GM23248 (cell line): Measurements from ENCODE around the gene SENP1. TPM values are rescaled to one million over a fixed set of nuclear protein-coding genes. Genes with fewer than 3 reads are reported as not detected.
A peak's percentile ranks its signal among the peaks of the same experiment; 100 is the strongest.

ENCODE experiments used
- DNase-seq: peaks from one replicate; pipeline ENCODE4 v3.0.0-alpha.2; 2015
- H2AFZ ChIP-seq: fragments of 200-600 bp; sonication (generic); 2 replicates; pipeline ENCODE4 v1.6.1; 2016; ENCODE audit warnings: antibody characterized with exemption
- H3F3A ChIP-seq: fragments of 200-600 bp; sonication (generic); 2 replicates; pipeline ENCODE4 v1.6.1; 2016; ENCODE audit warnings: mild to moderate bottlenecking, antibody characterized with exemption, mixed run types; ENCODE audit not compliant: insufficient read depth
- H3K27ac ChIP-seq: fragments of 200-600 bp; sonication (generic); 2 replicates; pipeline ENCODE4 v1.5.1; 2016; ENCODE audit warnings: mild to moderate bottlenecking
- H3K27me3 ChIP-seq: fragments of 200-600 bp; sonication (generic); replicated peaks from 2 replicates; pipeline ENCODE4 v1.6.1; 2016; ENCODE audit warnings: mild to moderate bottlenecking; ENCODE audit not compliant: insufficient read depth
- H3K36me3 ChIP-seq: fragments of 200-600 bp; sonication (generic); 2 replicates; pipeline ENCODE4 v1.6.1; 2016; ENCODE audit warnings: low read depth, mild to moderate bottlenecking
- H3K4me1 ChIP-seq: fragments of 200-600 bp; sonication (generic); 2 replicates; pipeline ENCODE4 v1.6.1; 2016; ENCODE audit warnings: mild to moderate bottlenecking; ENCODE audit not compliant: insufficient read depth
- H3K4me2 ChIP-seq: fragments of 200-600 bp; sonication (generic); one replicate; pipeline ENCODE4 v1.6.1; 2016; ENCODE audit warnings: mild to moderate bottlenecking; ENCODE audit not compliant: unreplicated experiment
- H3K4me3 ChIP-seq: fragments of 200-600 bp; sonication (generic); 2 replicates; pipeline ENCODE4 v1.5.1; 2016; ENCODE audit warnings: mild to moderate bottlenecking
- H3K79me2 ChIP-seq: fragments of 200-600 bp; sonication (generic); 2 replicates; pipeline ENCODE4 v1.6.1; 2016; ENCODE audit warnings: mild to moderate bottlenecking; ENCODE audit not compliant: insufficient read depth
- H3K9ac ChIP-seq: fragments of 200-600 bp; sonication (generic); 2 replicates; pipeline ENCODE4 v1.6.1; 2016; ENCODE audit warnings: mild to moderate bottlenecking
- H3K9me2 ChIP-seq: fragments of 200-600 bp; sonication (generic); 2 replicates; pipeline ENCODE4 v1.6.1; 2016; ENCODE audit warnings: mixed run types, mild to moderate bottlenecking, moderate library complexity; ENCODE audit not compliant: insufficient read depth
- H3K9me3 ChIP-seq: fragments of 200-600 bp; sonication (generic); one replicate; pipeline ENCODE4 v1.6.1; 2017; ENCODE audit warnings: low read depth
- H4K20me1 ChIP-seq: fragments of 200-600 bp; sonication (generic); 2 replicates; pipeline ENCODE4 v1.6.0; 2016; ENCODE audit not compliant: insufficient read depth
- EZH2 ChIP-seq: fragments of 200-600 bp; sonication (generic); IDR thresholded peaks from 2 replicates; pipeline ENCODE4 v1.6.1; 2018; ENCODE audit warnings: antibody characterized with exemption, mild to moderate bottlenecking; ENCODE audit not compliant: insufficient read depth, poor library complexity, severe bottlenecking
- EZH2phosphoT487 ChIP-seq: fragments of 200-600 bp; sonication (generic); IDR thresholded peaks from 2 replicates; pipeline ENCODE4 v1.6.1; 2018; ENCODE audit warnings: antibody characterized with exemption, moderate library complexity, mild to moderate bottlenecking, low read depth; ENCODE audit not compliant: insufficient read depth
- WGBS, 2 experiments: methylation state at CpG; one replicate each; pipeline ENCODE4 v1.1.6; 2015 to 2017; ENCODE audit warnings: low lambda C conversion rate in 2 of 2, low coverage in 1 of 2; ENCODE audit errors: missing lambda C conversion rate in 2 of 2; 5-methylcytosine and 5-hydroxymethylcytosine counted together
- in situ Hi-C: fragments of 300-500 bp; cut with MboI; formaldehyde crosslinking; loops from 2 replicates; pipeline ENCODE4 v1.15.0; 2020
- polyA plus RNA-seq: library from polyadenylated mRNA; unstranded; fragments of >200 nt; fragmentation: Nextera tagmentation; extraction: Ambion mirVana; gene quantifications from 2 replicates; pipeline ENCODE4 v1.2.1, GENCODE V29; 2016
- total RNA-seq: library from RNA; depleted of rRNA; stranded (reverse); fragments of >200 nt; shearing (Covaris generic); gene quantifications from 2 replicates; pipeline ENCODE4 v1.2.3, GENCODE V29; 2014

The SENP1 gene
- total and polyA plus RNA-seq, 2 experiments from 2014 or later, result 6.7 to 15.3 TPM

GRCh38 chr12:48123169-48123568 is 17.3 kb upstream of the SENP1 start:
- H3K36me3 ChIP-seq, result no peaks in the 10 kb centered on the region; the same call in 1 of the 2 replicates
- no peak overlapping the region for H3K4me2 ChIP-seq
- TF ChIP-seq EZH2 (no peak), EZH2phosphoT487 (no peak)
- H3K79me2 ChIP-seq, result peaks cover 26% of the 10 kb centered on the region
- H3K9me3 ChIP-seq, result no peaks in the 10 kb centered on the region
- WGBS, 2 experiments, result 83 to 92% methylated on average over 4 of the region's 4 CpGs
- H4K20me1 ChIP-seq, result no peaks in the 10 kb centered on the region
- no peak overlapping the region for H3K4me3 ChIP-seq
- no peak overlapping the region for H3K9ac ChIP-seq
- in situ Hi-C loops, result no loop called here
- peaks cover 5% of the 10 kb centered on the region; the same call in 1 of the 2 replicates for H3K4me1 ChIP-seq
- no peaks in the 10 kb centered on the region for H3K27me3 ChIP-seq
- H3K9me2 ChIP-seq, result no peaks in the 10 kb centered on the region
- H2AFZ ChIP-seq, result no peak overlapping the region
- H3F3A ChIP-seq, result no peaks in the 10 kb centered on the region
- H3K27ac ChIP-seq, result no peak overlapping the region
- no peak for DNase-seq

- TF ChIP-seq EZH2phosphoT487 (no peak), EZH2 (no peak)
- Histone ChIP-seq H3K27me3 (no peaks in the 10 kb centered on the region), H3K4me1 (peaks cover 5% of the 10 kb centered on the region; the same call in 1 of the 2 replicates), H3K4me3 (no peak overlapping the region), H3K79me2 (peaks cover 26% of the 10 kb centered on the region), H4K20me1 (no peaks in the 10 kb centered on the region), H3K9me2 (no peaks in the 10 kb centered on the region), H3K36me3 (no peaks in the 10 kb centered on the region; the same call in 1 of the 2 replicates), H3K9ac (no peak overlapping the region), H2AFZ (no peak overlapping the region), H3F3A (no peaks in the 10 kb centered on the region), H3K9me3 (no peaks in the 10 kb centered on the region), H3K4me2 (no peak overlapping the region), H3K27ac (no peak overlapping the region)
- DNase-seq, result no peak
- 92 to 99% methylated on average over 2 of the region's 2 CpGs for WGBS, 2 experiments
- in situ Hi-C loops, result no loop called here
Observed at GRCh38 chr12:48122065-48122834, 16.4 kb upstream of the SENP1 start.

GRCh38 chr12:48121522-48121921 is 15.6 kb upstream of the SENP1 start:
- no peak overlapping the region for H3K9ac ChIP-seq
- peaks cover 26% of the 10 kb centered on the region for H3K79me2 ChIP-seq
- H3F3A ChIP-seq, result no peaks in the 10 kb centered on the region
- H3K4me3 ChIP-seq, result no peak overlapping the region
- DNase-seq, result no peak
- TF ChIP-seq EZH2phosphoT487, result no peak
- no peak for TF ChIP-seq EZH2
- no peak overlapping the region for H2AFZ ChIP-seq
- no peaks in the 10 kb centered on the region for H3K9me3 ChIP-seq
- H3K4me1 ChIP-seq, result peaks cover 5% of the 10 kb centered on the region; the same call in 1 of the 2 replicates
- H4K20me1 ChIP-seq, result no peaks in the 10 kb centered on the region
- H3K36me3 ChIP-seq, result no peaks in the 10 kb centered on the region; the same call in 1 of the 2 replicates
- in situ Hi-C loops, result no loop called here
- H3K4me2 ChIP-seq, result no peak overlapping the region
- no peak overlapping the region for H3K27ac ChIP-seq
- no peaks in the 10 kb centered on the region for H3K9me2 ChIP-seq
- WGBS, 2 experiments, result 100% methylated on average over 1 of the region's 1 CpG
- no peaks in the 10 kb centered on the region for H3K27me3 ChIP-seq

GRCh38 chr12:48119834-48120195 is 13.9 kb upstream of the SENP1 start:
- DNase-seq, result no peak
- peaks cover 5% of the 10 kb centered on the region; the same call in 1 of the 2 replicates for H3K4me1 ChIP-seq

More at GRCh38 chr12:48119834-48120195, 13.9 kb upstream of the SENP1 start:
- Histone ChIP-seq H4K20me1 (no peaks in the 10 kb centered on the region), H3K4me2 (peak overlapping the region; percentile 76), H3F3A (no peaks in the 10 kb centered on the region), H3K9ac (peak overlapping the region; percentile 81), H3K36me3 (no peaks in the 10 kb centered on the region), H3K27me3 (no peaks in the 10 kb centered on the region), H2AFZ (peak overlapping the region; percentile 85), H3K27ac (peak overlapping the region; percentile 38), H3K4me3 (peak overlapping the region; percentile 91), H3K79me2 (peaks cover 26% of the 10 kb centered on the region), H3K9me2 (no peaks in the 10 kb centered on the region), H3K9me3 (no peaks in the 10 kb centered on the region)
- in situ Hi-C loops, result no loop called here
- TF ChIP-seq EZH2 (no peak), EZH2phosphoT487 (no peak)
- 2 to 3% methylated on average over 5 of the region's 5 CpGs for WGBS, 2 experiments
